ENCODE data around the gene TRAK1. TPM values are rescaled to one million over a fixed set of nuclear protein-coding genes. Genes with fewer than 3 reads are reported as not detected.
A peak's percentile ranks its signal among the peaks of the same experiment; 100 is the strongest.

TRAK1 gene
- total and polyA plus RNA-seq, 2 of the 4 experiments (the other 2 are of a cell fraction): 25.6 to 28.1 TPM

DNA sequence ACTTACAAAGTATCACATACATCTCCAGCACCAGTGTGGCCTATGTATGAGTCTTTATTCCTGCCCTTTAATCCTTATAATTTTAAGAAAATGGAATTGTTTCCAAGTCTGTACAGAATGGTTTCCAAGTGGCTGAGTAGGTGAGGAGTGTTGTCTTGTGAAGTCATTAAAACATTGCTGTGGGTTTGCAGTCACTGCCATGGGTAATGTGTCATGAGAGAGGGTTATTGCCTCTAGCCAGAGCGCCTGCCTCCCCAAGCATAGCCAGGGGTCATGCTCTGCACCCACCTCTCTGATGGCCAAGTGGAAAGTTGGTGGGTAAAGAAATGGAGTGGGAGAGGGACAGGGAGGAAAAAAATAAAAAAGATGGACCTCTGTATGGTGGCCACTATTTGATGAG lies 25.3 kb downstream of the TRAK1 start:
- ChIA-PET CTCF (interaction anchor here (1.5 kb wide), 1 partner anchor 74 kb away, joined by 3 read pairs; no protein-coding TSS in a partner anchor), POLR2A (ENCODE audit: unreplicated experiment) (no interaction called here)
- no peak overlapping the region for H3K4ac ChIP-seq (ENCODE audit: low read depth, low read length)
- H3K14ac ChIP-seq (replicated peaks; ENCODE audit: low read depth, low read length): no peak overlapping the region
- H3K9me1 ChIP-seq (ENCODE audit: insufficient read depth, low read length): peaks cover 12% of the 10 kb centered on the region; the same call in 1 of the 2 replicates
- peaks cover 7 to 33% of the 10 kb centered on the region in 2 experiments; a peak in 3 of 4 replicates for H3K79me1 ChIP-seq (ENCODE audit: low read depth in 1 of 2, low read length in 2 of 2)
- TF ChIP-seq FOS (IDR thresholded peaks at IDR 0.05; ENCODE audit: low read depth, low read length) (no peak), MAFK (IDR thresholded peaks at IDR 0.05; ENCODE audit: low read depth, low read length) (no peak), BHLHE40 (IDR thresholded peaks at IDR 0.05; ENCODE audit: low read depth, low read length) (no peak)
- TF ChIP-seq, protein P1, sequence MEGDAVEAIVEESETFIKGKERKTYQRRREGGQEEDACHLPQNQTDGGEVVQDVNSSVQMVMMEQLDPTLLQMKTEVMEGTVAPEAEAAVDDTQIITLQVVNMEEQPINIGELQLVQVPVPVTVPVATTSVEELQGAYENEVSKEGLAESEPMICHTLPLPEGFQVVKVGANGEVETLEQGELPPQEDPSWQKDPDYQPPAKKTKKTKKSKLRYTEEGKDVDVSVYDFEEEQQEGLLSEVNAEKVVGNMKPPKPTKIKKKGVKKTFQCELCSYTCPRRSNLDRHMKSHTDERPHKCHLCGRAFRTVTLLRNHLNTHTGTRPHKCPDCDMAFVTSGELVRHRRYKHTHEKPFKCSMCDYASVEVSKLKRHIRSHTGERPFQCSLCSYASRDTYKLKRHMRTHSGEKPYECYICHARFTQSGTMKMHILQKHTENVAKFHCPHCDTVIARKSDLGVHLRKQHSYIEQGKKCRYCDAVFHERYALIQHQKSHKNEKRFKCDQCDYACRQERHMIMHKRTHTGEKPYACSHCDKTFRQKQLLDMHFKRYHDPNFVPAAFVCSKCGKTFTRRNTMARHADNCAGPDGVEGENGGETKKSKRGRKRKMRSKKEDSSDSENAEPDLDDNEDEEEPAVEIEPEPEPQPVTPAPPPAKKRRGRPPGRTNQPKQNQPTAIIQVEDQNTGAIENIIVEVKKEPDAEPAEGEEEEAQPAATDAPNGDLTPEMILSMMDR (conservative IDR thresholded peaks at IDR 0.05; ENCODE audit: low read depth, low read length): no peak
- H3K27me3 ChIP-seq (ENCODE audit: control insufficient read depth, insufficient read depth, low read length): no peaks in the 10 kb centered on the region
- peaks cover 19% of the 10 kb centered on the region for H4K20me1 ChIP-seq (ENCODE audit: insufficient read depth, low read length)
- WGBS, 2 experiments (ENCODE audit: extremely low coverage in 2 of 2, insufficient read length in 1 of 2): 67% methylated on average over 1 of the region's 1 CpG; no CpG with 5 or more reads in 1 of the 2 experiments
- intact Hi-C loops (cut with micrococcal nuclease): loop anchor here (2.0 to 5.0 kb wide), 3 partner anchors 74 to 326 kb away; no protein-coding TSS in a partner anchor
- no peaks in the 10 kb centered on the region for H3K9me3 ChIP-seq (ENCODE audit: control insufficient read depth, insufficient read depth, low read length)
- dilution Hi-C loops (cut with HindIII; ENCODE audit: low sequenced_read_pairs, unreplicated experiment): no loop called here
- H2AFZ ChIP-seq (replicated peaks; ENCODE audit: low read length, poor library complexity): no peak overlapping the region
- H2AK9ac ChIP-seq (replicated peaks; ENCODE audit: low read depth, low read length, poor library complexity): no peak overlapping the region
- H3K18ac ChIP-seq (ENCODE audit: low read depth, low read length): no peak overlapping the region
- in situ Hi-C loops (cut with MboI; ENCODE audit: low sequenced_read_pairs): loop anchor here (5.0 to 25.0 kb wide), 2 partner anchors 76 to 321 kb away; no protein-coding TSS in a partner anchor
- no peak overlapping the region for H2BK120ac ChIP-seq (ENCODE audit: low read depth, low read length)
- BruUV-seq (replicated peaks): no TSS peak
- no peak overlapping the region for H4K8ac ChIP-seq (ENCODE audit: low read depth in 2 of 2, low read length in 2 of 2)
- no peak overlapping the region for H3K23ac ChIP-seq (ENCODE audit: low read depth, low read length)
- no peak overlapping the region for H2BK5ac ChIP-seq (ENCODE audit: low read depth, low read length, poor library complexity, severe bottlenecking)
- no peak overlapping the region for H3K27ac ChIP-seq (ENCODE audit: insufficient read depth, low read length)
- DNase-seq (peak; percentile 32), ATAC-seq (ENCODE audit: low read depth) (no peak)
- no peak overlapping the region for H2BK20ac ChIP-seq (ENCODE audit: low read depth, low read length)
- H2AK5ac ChIP-seq (ENCODE audit: low read depth, low read length): no peak overlapping the region
- H3K36me3 ChIP-seq (ENCODE audit: control insufficient read depth, insufficient read depth, low read length): no peaks in the 10 kb centered on the region
- no peak overlapping the region for H4K91ac ChIP-seq (ENCODE audit: insufficient read depth, low read depth, low read length)
- H3K9ac ChIP-seq (ENCODE audit: low read depth, low read length): no peak overlapping the region
- no peak overlapping the region for H4K5ac ChIP-seq (ENCODE audit: low read depth, low read length)
- peaks cover 9% of the 10 kb centered on the region for H3K4me1 ChIP-seq (ENCODE audit: control insufficient read depth, insufficient read depth, low read length)
- no peak overlapping the region for H3K4me2 ChIP-seq (ENCODE audit: low read depth, low read length)
- H3K56ac ChIP-seq (ENCODE audit: extremely low read depth, insufficient read depth, low read length): no peak overlapping the region
- no peak overlapping the region for H3K4me3 ChIP-seq (ENCODE audit: insufficient read depth, low read depth, low read length)
- no peak overlapping the region for H2BK15ac ChIP-seq (ENCODE audit: low read depth, low read length)
